GM21786 (cell line): Measurements from ENCODE around the gene COG5.
"Not testable (repeated sequence)": the region's sequence is repeated elsewhere in the genome, so short reads cannot be mapped to it uniquely, and the experiment has no call there.

Experiments
- ATAC-seq: cut with Tn5 transposase; IDR thresholded peaks from one replicate; pipeline ENCODE4 v1.9.1; 2021; ENCODE audit not compliant: unreplicated experiment

COG5 gene

GRCh38 chr7:107167483-107168232, 396.1 kb downstream of the COG5 start:
- no peak for ATAC-seq

DNA sequence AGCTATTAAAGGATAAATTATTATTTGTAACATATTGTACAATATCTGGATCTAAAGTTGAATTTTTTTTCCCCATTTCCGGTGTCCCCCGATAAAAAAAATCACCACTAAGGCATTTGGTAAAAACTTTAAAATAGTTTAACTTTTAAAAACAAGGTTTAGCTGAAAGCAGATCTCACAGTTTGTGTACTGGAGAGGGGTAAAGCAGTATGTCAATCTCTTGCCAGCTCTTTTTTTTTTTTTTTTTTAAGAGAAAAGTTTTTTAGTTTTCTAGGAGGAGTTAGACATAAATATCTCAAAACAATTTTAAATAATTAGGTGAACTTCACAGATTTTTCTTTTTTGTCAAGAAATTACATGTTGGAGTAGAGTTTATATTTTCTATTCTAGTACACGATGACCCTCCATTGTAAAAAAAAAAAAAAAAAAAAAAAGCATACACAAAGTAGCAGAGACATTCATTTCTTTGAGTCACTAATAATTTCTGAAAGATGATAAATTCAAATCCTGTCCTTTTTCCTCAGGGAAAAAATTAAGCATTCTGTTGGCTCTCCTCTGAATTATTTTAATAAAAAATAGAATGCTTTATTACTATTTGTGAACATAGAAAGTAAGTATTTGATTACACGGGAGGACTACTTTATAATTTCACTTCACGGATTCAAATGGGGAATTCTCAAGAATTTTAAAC, 396.8 kb downstream of the COG5 start:
- no peak for ATAC-seq

DNA sequence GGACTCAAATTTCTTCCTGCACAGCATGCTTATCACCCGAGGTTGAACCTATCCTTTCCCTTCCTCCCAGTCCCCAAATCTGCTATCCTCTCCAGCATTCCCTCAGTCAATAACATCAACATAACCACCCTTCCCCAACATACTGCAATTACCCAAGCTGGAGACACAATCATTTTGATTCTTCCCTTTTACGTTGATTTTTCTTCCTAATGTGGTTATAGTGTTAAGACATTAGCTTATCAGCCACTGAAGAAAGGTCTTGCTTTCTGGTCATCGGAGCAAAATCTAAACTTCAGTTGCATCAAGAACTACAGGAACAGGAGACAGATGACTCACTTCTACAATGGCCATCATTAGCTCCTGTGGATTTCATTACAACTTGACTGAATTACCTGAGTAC, 398.4 kb downstream of the COG5 start:
- ATAC-seq = no peak

- ATAC-seq = no peak
Measured at GRCh38 chr7:107164092-107164491, 399.6 kb downstream of the COG5 start.

DNA sequence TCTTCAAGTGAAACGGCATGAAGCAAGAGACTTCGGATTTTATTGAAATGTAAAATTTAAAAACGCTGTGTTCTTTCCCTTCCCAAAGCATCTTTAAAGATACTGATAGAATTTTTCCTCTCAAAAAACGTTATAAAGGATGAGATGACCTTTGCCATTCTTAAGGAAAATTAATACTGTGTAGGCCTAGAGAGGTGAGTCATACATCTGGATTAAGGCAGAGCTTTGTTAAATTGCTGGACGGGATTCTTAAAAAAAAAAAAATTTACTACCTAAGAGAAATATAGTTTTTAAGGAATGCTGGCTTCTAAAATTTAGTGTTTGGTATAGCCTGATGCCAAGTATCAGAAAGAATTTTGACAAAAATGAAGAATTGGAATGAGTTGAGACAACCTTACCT, 401.2 kb downstream of the COG5 start:
- ATAC-seq = no peak

DNA sequence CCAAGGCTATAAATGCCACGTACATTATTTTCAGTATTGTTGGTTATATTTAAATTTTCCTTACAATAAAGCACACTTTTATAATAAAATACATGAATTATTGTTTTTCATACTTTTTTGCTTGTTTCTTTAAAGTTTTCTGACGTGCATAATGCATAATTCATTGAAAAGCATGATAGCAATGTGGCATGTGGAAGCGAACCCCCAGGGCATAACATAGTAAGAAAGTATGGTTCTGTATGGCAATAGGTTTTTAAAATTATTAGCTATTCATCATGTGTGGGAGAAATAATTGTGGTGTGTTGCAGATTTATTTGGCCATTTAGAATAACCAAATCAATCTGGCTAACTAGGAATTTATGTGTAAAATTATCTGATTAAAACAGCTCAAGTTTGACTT, 402.3 kb downstream of the COG5 start:
- no peak for ATAC-seq

GRCh38 chr7:107160389-107160788, 403.3 kb downstream of the COG5 start:
- ATAC-seq = no peak

DNA sequence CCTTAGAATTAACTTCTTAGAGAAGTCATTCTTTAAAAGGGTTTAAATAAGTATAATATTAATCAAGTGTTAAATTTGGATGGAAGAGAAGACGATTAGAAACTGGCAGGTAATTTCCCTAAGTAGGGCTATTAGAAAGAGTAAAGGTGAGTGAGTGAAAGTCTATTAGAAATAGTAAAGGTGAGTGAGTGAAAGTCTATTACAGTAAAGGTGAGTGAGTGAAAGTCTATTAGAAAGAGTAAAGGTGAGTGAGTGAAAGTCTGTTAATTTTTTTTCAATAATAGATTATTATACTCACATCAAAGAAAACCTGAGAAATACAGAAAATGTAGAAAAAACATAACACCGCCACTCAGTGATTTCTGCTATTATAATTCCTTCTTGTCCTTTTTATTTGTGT, 405.7 kb downstream of the COG5 start:
- no peak for ATAC-seq

GRCh38 chr7:107157091-107157490, 406.6 kb downstream of the COG5 start:
- ATAC-seq = no peak

- ATAC-seq = not testable (repeated sequence)
Measured at GRCh38 chr7:107155726-107156125, 408.0 kb downstream of the COG5 start.

DNA sequence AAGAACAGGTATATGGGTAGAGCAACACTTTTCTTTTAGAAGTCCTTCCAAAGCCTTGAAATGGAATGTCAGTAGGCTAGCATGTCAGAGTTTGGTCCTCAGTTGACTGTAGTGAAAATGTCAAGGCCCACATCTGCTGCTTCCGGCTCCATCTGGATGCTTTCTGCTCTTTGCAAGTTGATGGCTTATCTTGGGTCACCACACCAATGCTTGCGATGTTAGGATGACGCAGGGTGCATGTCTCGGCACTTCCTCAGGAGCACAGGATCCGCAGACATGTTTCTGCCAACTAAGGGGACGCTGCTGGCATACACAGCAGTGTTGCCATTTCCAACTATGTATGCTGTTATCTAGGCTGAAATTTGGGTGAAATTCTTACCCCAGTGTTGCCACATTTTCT, 408.9 kb downstream of the COG5 start:
- no peak for ATAC-seq

DNA sequence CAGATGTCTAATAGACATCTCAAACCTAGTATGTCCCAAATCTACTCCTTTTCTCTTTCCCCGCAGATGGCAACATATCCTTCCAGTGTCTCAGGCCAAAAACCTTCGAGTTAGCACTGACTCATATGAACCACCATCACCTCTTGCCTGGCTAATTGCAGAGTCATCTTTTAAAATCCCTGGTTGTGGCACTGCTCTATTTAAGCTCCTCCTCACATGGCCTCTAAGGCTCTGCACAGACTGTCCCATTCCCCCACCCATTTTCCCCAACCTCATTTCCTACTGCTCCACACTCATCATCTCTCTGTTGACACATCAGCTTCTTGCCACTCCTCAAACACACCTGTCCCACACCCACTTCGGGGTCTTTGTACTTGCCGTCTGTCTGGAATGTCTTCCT, 411.7 kb downstream of the COG5 start:
- no peak for ATAC-seq
